Calu3 (cell line): ENCODE results near the gene NOC2L. TPM values are rescaled to one million over a fixed set of nuclear protein-coding genes. Genes with fewer than 3 reads are reported as not detected.

Experiments
- BruUV-seq: library from RNA; stranded (reverse); fragments of 400-500 nt; replicated peaks from 2 replicates; lab custom pipeline; 2021; lab: Mats Ljungman, UMichigan
- CTCF ChIA-PET: fragments of 300-600 bp; sonication (Branson Sonifier 250); formaldehyde crosslinking; loops from one replicate; lab custom pipeline; 2022; ENCODE audit warnings: antibody characterized with exemption; lab: Charles Lee
- DNase-seq: peaks from one replicate; pipeline ENCODE4 v3.0.0; 2022
- H3K27ac Mint-ChIP-seq: one replicate; pipeline ENCODE4 v1.8.0; 2022; ENCODE audit warnings: mixed read lengths; ENCODE audit not compliant: unreplicated experiment
- H3K27me3 Mint-ChIP-seq: one replicate; pipeline ENCODE4 v1.8.0; 2022; ENCODE audit warnings: mixed read lengths; ENCODE audit not compliant: unreplicated experiment
- H3K36me3 Mint-ChIP-seq: one replicate; pipeline ENCODE4 v1.8.0; 2022; ENCODE audit warnings: mild to moderate bottlenecking, moderate library complexity, mixed read lengths; ENCODE audit not compliant: insufficient read depth, unreplicated experiment
- H3K4me1 Mint-ChIP-seq: one replicate; pipeline ENCODE4 v1.8.0; 2022; ENCODE audit warnings: mild to moderate bottlenecking, low read depth, mixed read lengths; ENCODE audit not compliant: unreplicated experiment
- H3K4me3 Mint-ChIP-seq: one replicate; pipeline ENCODE4 v1.8.0; 2022; ENCODE audit warnings: mild to moderate bottlenecking, low read depth, moderate library complexity, mixed read lengths; ENCODE audit not compliant: unreplicated experiment
- H3K9me3 Mint-ChIP-seq: one replicate; pipeline ENCODE4 v1.8.0; 2022; ENCODE audit warnings: low read depth, mixed read lengths; ENCODE audit not compliant: unreplicated experiment
- CTCF ChIP-seq: fragments of 200-600 bp; IDR thresholded peaks from one replicate; pipeline ENCODE4 v1.8.0; 2022; ENCODE audit warnings: antibody characterized with exemption; ENCODE audit not compliant: unreplicated experiment
- intact Hi-C: fragments of 100-400 bp; cut with micrococcal nuclease; formaldehyde crosslinking; loops from one replicate; pipeline ENCODE4 v1.10.0; 2022; ENCODE audit not compliant: unreplicated experiment
- total RNA-seq: library from RNA; stranded (reverse); gene quantifications from 2 replicates; pipeline ENCODE4 v1.2.3, GENCODE V29; 2022

Gene NOC2L
- total RNA-seq, 1 experiment from 2014 or later, result 98.6 TPM

- no peak for DNase-seq
- Mint-ChIP-seq H3K27ac (no peak overlapping the region), H3K4me1 (peaks cover 8% of the 10 kb centered on the region), H3K27me3 (peaks cover 60% of the 10 kb centered on the region), H3K9me3 (no peaks in the 10 kb centered on the region), H3K4me3 (no peak overlapping the region), H3K36me3 (peaks cover 11% of the 10 kb centered on the region)
- CTCF ChIA-PET, result no interaction called here
- TF ChIP-seq CTCF, result no peak
- intact Hi-C loops, result no loop called here
- BruUV-seq, result no TSS peak
These were observed 30.0 kb downstream of the NOC2L start for GRCh38 chr1:928825-929661.

DNA sequence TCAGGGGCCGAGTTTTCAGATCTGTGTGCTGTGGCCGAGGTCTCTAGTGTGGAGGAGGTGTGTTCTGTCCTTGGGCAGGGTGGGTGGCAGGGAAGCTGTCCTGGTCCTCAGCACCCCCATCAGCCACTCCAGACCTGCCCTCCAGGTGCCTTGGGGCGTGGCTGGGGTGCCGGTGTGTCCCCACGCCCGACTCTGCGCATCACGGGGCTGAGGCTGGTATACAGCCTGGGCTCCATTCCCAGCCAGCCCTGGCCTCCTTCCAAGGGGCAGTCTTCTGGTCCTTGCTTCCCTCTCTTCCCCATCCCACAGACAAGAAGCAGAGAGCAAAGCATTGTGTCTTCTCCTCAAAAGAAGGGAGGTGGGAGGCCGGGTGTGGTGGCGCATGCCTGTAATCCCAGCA lies 31.3 kb downstream of the NOC2L start:
- Mint-ChIP-seq H3K27me3 (peaks cover 60% of the 10 kb centered on the region), H3K4me3 (no peak overlapping the region), H3K9me3 (no peaks in the 10 kb centered on the region), H3K27ac (no peak overlapping the region), H3K36me3 (peaks cover 5% of the 10 kb centered on the region), H3K4me1 (peaks cover 8% of the 10 kb centered on the region)
- no TSS peak for BruUV-seq
- DNase-seq, result no peak
- intact Hi-C loops, result no loop called here
- CTCF ChIA-PET, result interaction anchor here (0.6 kb wide), 1 partner anchor 10 kb away, joined by 5 read pairs; no protein-coding TSS in a partner anchor
- no peak for TF ChIP-seq CTCF

DNA sequence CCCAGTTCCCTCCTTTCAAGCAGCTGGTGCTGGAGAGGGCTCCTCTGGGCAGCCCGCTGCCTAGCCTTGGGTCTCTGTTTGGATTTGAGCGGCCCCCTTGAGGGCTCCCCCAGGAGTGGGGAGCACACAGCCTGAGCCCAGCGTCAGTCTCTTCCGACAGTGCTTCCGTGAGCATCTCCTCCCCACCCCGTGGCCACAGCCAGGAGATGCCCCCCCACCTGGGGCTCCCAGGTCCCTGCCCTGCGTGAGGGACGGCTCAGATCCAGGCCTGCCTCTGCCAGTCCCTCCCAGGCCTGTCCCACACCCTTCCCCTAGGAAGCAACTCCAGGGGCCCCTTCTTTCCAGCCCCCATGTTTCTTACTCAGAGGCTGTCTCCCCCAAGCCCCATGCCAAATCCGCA lies 31.8 kb downstream of the NOC2L start:
- Mint-ChIP-seq H3K27me3 (peaks cover 62% of the 10 kb centered on the region), H3K27ac (no peak overlapping the region), H3K4me1 (peaks cover 8% of the 10 kb centered on the region), H3K4me3 (no peak overlapping the region), H3K36me3 (peaks cover 5% of the 10 kb centered on the region), H3K9me3 (no peaks in the 10 kb centered on the region)
- CTCF ChIA-PET, result no interaction called here
- no TSS peak for BruUV-seq
- no peak for TF ChIP-seq CTCF
- intact Hi-C loops, result no loop called here
- DNase-seq, result no peak

DNA sequence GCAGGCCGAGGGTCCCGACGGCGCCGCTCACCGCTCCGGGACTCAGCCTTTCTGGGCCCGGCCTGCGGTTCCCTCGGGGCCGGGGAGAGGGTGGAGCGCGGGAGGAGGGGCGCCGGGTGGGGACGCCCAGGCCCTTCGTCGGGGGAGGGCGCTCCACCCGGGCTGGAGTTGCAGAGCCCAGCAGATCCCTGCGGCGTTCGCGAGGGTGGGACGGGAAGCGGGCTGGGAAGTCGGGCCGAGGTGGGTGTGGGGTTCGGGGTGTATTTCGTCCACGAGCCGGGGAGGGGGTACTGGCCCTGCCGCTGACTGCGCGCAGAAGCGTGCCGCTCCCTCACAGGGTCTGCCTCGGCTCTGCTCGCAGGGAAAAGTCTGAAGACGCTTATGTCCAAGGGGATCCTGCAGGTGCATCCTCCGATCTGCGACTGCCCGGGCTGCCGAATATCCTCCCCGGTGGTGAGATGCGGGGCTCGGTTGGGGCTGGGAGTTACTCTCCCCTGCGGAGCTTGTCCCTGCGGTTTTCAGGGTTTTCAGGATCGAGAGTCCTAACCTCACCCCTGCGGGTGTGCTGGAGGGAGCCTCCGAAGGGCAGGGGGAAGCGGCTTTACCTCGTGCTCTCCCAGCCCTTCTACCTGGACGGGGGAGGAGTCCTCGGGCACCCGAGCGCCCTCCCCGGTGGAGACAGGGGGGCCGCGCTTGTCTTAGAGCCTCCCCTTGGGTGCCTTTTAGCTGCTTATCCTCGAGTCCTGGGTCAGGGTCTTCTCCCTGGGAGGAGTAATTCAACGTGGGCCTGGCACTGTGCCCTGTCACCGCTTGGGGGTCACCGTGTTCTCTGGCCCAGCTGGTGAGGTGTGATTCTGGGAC lies 33.3 kb downstream of the NOC2L start:
- no TSS peak for BruUV-seq
- TF ChIP-seq CTCF, result no peak
- Mint-ChIP-seq H3K27ac (no peak overlapping the region), H3K4me1 (peaks cover 9% of the 10 kb centered on the region), H3K4me3 (no peak overlapping the region), H3K9me3 (no peaks in the 10 kb centered on the region), H3K36me3 (peaks cover 5% of the 10 kb centered on the region), H3K27me3 (peaks cover 62% of the 10 kb centered on the region)
- DNase-seq, result no peak
- intact Hi-C loops, result no loop called here
- CTCF ChIA-PET, result no interaction called here
